HEK293T (cell line): ENCODE data around the gene RAPGEF3.

ENCODE experiments used
- ARNT ChIP-seq: fragments of 450-650 bp; IDR thresholded peaks from 2 replicates; pipeline ENCODE4 v1.6.1; 2017; ENCODE audit warnings: mild to moderate bottlenecking
- FOXK2 ChIP-seq: fragments of 450-650 bp; IDR thresholded peaks from 2 replicates; pipeline ENCODE4 v1.6.1; 2016; ENCODE audit warnings: mild to moderate bottlenecking
- NFRKB ChIP-seq: fragments of 450-650 bp; IDR thresholded peaks from 2 replicates; pipeline ENCODE4 v1.6.1; 2016; ENCODE audit warnings: mild to moderate bottlenecking, moderate library complexity
- TARDBP ChIP-seq: fragments of 450-650 bp; IDR thresholded peaks from 2 replicates; pipeline ENCODE4 v1.6.1; 2016
- TF ChIP-seq, protein P1 (sequence below): fragments of 450-650 bp; IDR thresholded peaks from 2 replicates; pipeline ENCODE4 v1.6.1; 2016

DNA sequence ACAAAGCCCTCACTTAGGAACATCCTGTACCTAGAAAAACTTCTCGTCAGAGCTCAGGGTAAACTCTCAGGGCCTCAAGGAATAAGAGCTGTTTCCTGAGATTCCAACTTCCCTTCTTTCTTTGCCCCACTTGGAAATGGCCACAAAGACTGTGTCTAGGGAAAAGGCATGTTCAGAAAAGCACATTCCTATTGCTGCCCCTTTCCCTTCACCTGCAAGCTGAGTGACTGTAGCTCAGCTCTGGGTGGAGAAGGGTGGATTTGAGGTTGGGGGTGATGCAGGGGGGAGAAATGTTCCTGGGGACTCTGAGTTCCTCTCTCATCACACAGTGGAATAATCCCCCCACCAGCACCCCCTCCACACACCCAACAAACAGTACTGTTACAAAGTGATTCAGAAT lies 40.1 kb downstream of the RAPGEF3 start:
- TF ChIP-seq NFRKB (no peak), ARNT (no peak), FOXK2 (no peak), TARDBP (no peak)
- TF ChIP-seq, protein P1, sequence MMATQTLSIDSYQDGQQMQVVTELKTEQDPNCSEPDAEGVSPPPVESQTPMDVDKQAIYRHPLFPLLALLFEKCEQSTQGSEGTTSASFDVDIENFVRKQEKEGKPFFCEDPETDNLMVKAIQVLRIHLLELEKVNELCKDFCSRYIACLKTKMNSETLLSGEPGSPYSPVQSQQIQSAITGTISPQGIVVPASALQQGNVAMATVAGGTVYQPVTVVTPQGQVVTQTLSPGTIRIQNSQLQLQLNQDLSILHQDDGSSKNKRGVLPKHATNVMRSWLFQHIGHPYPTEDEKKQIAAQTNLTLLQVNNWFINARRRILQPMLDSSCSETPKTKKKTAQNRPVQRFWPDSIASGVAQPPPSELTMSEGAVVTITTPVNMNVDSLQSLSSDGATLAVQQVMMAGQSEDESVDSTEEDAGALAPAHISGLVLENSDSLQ, result no peak
